Testis (tissue), 3 donors: ENCODE measurements around the gene DPH2. TPM values are rescaled to one million over a fixed set of nuclear protein-coding genes. Genes with fewer than 3 reads are reported as not detected.

ENCODE experiments used
- DNase-seq: peaks from one replicate; pipeline ENCODE4 v3.0.0-alpha.2; 2019
- H3K27ac ChIP-seq, 2 donors: fragments of 200-600 bp; sonication (generic); one replicate each; pipeline ENCODE4 v1.5.1; 2019
- H3K27me3 ChIP-seq: fragments of 200-600 bp; sonication (generic); one replicate; pipeline ENCODE4 v1.5.1; 2019
- H3K36me3 ChIP-seq: fragments of 200-600 bp; sonication (generic); one replicate; pipeline ENCODE4 v1.5.1; 2017; ENCODE audit warnings: low read depth; ENCODE audit errors: missing control alignments
- H3K4me1 ChIP-seq: fragments of 200-600 bp; sonication (generic); one replicate; pipeline ENCODE4 v1.5.1; 2019
- H3K4me3 ChIP-seq, 2 donors: fragments of 200-600 bp; sonication (generic); one replicate each; pipeline ENCODE4 v1.5.1; 2017 to 2019
- H3K9me3 ChIP-seq: fragments of 200-600 bp; sonication (generic); one replicate; pipeline ENCODE4 v1.5.1; 2017
- CTCF ChIP-seq, 3 experiments: fragments of 450-650 bp in 2 of 3; fragments of 200-600 bp in 1 of 3; sonication (generic) in 1 of 3; IDR thresholded peaks; one replicate each; pipeline ENCODE4 v1.5.1; 2016 to 2019; ENCODE audit warnings: antibody characterized with exemption in 3 of 3, mild to moderate bottlenecking in 2 of 3, moderate library complexity in 1 of 3
- POLR2A ChIP-seq: fragments of 450-650 bp; IDR thresholded peaks from one replicate; pipeline ENCODE4 v1.6.1; 2017; ENCODE audit warnings: antibody characterized with exemption, mild to moderate bottlenecking, moderate library complexity
- WGBS, 2 donors: methylation state at CpG; one replicate each; pipeline ENCODE4 v1.1.5; 2018; 5-methylcytosine and 5-hydroxymethylcytosine counted together
- intact Hi-C: fragments of 100-400 bp; cut with DNase I; formaldehyde crosslinking; loops from one replicate; pipeline ENCODE4 v1.15.1; 2023; ENCODE audit warnings: low total_unique reads
- polyA plus RNA-seq: library from polyadenylated mRNA; stranded (reverse); fragments of 350-450 nt; fragmentation: Illumina TruSeq; extraction: RNeasy Lipid Tissue Mini Kit (QIAGEN cat#74804); gene quantifications from one replicate; pipeline ENCODE4 v1.2.3, GENCODE V29; 2014; ENCODE audit warnings: low read depth, low replicate concordance; ENCODE audit not compliant: insufficient read depth
- total RNA-seq, 2 donors: library from RNA; depleted of rRNA; stranded (reverse); fragments of >200 nt; gene quantifications; one replicate each; pipeline ENCODE4 v1.2.3, GENCODE V29; 2016

DPH2 gene
- total and polyA plus RNA-seq, 3 donors from 2014 or later, result 27.6 to 44.7 (median 39.4) TPM

- Histone ChIP-seq H3K9me3 (no peaks in the 10 kb centered on the region), H3K27ac (no peak overlapping the region), H3K27me3 (no peaks in the 10 kb centered on the region), H3K4me1 (peaks cover 9% of the 10 kb centered on the region), H3K4me3 (no peak overlapping the region), H3K36me3 (no peaks in the 10 kb centered on the region)
- intact Hi-C loops, result no loop called here
- TF ChIP-seq POLR2A, result no peak
- no peak for TF ChIP-seq CTCF (IDR thresholded peaks at IDR 0.05)
- WGBS, 2 donors, result 77 to 90% methylated on average over 6 of the region's 6 CpGs
- no peak for DNase-seq
Measured at GRCh38 chr1:44020464-44020863, 50.7 kb downstream of the DPH2 start.

GRCh38 chr1:44021156-44021555 is 51.3 kb downstream of the DPH2 start:
- Histone ChIP-seq H3K4me1 (peaks cover 7% of the 10 kb centered on the region), H3K36me3 (no peaks in the 10 kb centered on the region), H3K4me3 (no peak overlapping the region), H3K27ac (no peak overlapping the region), H3K9me3 (no peaks in the 10 kb centered on the region), H3K27me3 (no peaks in the 10 kb centered on the region)
- WGBS, 2 donors, result 92 to 97% methylated on average over 4 to 6 of the region's 8 CpGs
- TF ChIP-seq CTCF (IDR thresholded peaks at IDR 0.05) (no peak), POLR2A (no peak)
- DNase-seq, result no peak
- intact Hi-C loops, result no loop called here

- intact Hi-C loops, result no loop called here
- Histone ChIP-seq H3K27me3 (no peaks in the 10 kb centered on the region), H3K36me3 (no peaks in the 10 kb centered on the region), H3K4me3 (no peak overlapping the region), H3K9me3 (no peaks in the 10 kb centered on the region), H3K4me1 (peaks cover under 1% of the 10 kb centered on the region), H3K27ac (no peak overlapping the region)
- DNase-seq, result no peak
- TF ChIP-seq CTCF (IDR thresholded peaks at IDR 0.05), result no peak
- no peak for TF ChIP-seq POLR2A
- 55 to 68% methylated on average over 8 to 10 of the region's 10 CpGs for whole genome bisulfite sequencing, 2 donors
Measured at GRCh38 chr1:44021581-44022321, 51.9 kb downstream of the DPH2 start.

Other genes starting within 250 kb of the DPH2 start
- 1 to 10 TPM; 1.6 to 5.4 TPM for gene ARTN, start 36.2 kb upstream of the DPH2 start, total RNA-seq
- 1.9 TPM for gene ARTN, start 36.2 kb upstream of the DPH2 start, polyA plus RNA-seq
- 10 to 100 TPM; 67.3 to 77.0 TPM for gene IPO13, start 23.1 kb upstream of the DPH2 start, total RNA-seq
- 138 TPM for gene IPO13, start 23.1 kb upstream of the DPH2 start, polyA plus RNA-seq
- gene ATP6V0B, start 5.0 kb downstream of the DPH2 start, total RNA-seq, result 100 to 1,000 TPM; 173 to 222 TPM
- gene ATP6V0B, start 5.0 kb downstream of the DPH2 start, polyA plus RNA-seq, result 102 TPM
- 10 to 100 TPM; 40.9 to 65.9 TPM for gene B4GALT2, start 9.2 kb downstream of the DPH2 start, total RNA-seq
- 47.7 TPM for gene B4GALT2, start 9.2 kb downstream of the DPH2 start, polyA plus RNA-seq
- gene CCDC24, start 21.6 kb downstream of the DPH2 start, total RNA-seq, result 10 to 100 TPM; 28.8 to 31.3 TPM
- gene CCDC24, start 21.6 kb downstream of the DPH2 start, polyA plus RNA-seq, result 64.9 TPM
- gene SLC6A9, start 61.5 kb downstream of the DPH2 start, total RNA-seq, result 1 to 10 TPM; 1.2 to 1.7 TPM
- gene SLC6A9, start 61.5 kb downstream of the DPH2 start, polyA plus RNA-seq, result 2.3 TPM
- gene KLF17, start 148.8 kb downstream of the DPH2 start, total RNA-seq, result 1 to 10 TPM; 5.2 to 7.6 TPM
- gene KLF17, start 148.8 kb downstream of the DPH2 start, polyA plus RNA-seq, result 21.8 TPM
- gene KLF18, start 171.6 kb downstream of the DPH2 start, total RNA-seq, result under 1 TPM; 0.39 to 0.81 TPM
- gene KLF18, start 171.6 kb downstream of the DPH2 start, polyA plus RNA-seq, result 0.25 TPM
- gene DMAP1, start 243.5 kb downstream of the DPH2 start, total RNA-seq, result 10 to 100 TPM; 84.2 to 86.6 TPM
- gene DMAP1, start 243.5 kb downstream of the DPH2 start, polyA plus RNA-seq, result 54.2 TPM